GM12878 (cell line): ENCODE data around the gene SLC47A2. TPM values are rescaled to one million over a fixed set of nuclear protein-coding genes. Genes with fewer than 3 reads are reported as not detected.

ENCODE experiments used
- ATAC-seq: fragments of 200-7000 bp; cut with Tn5 transposase; 3 replicates; pipeline ENCODE4 v1.9.1; 2020; ENCODE audit warnings: mild to moderate bottlenecking, moderate library complexity
- BruUV-seq: library from RNA; stranded (reverse); fragments of 400-500 nt; replicated peaks from 2 replicates; lab custom pipeline; 2021; lab: Mats Ljungman, UMichigan
- CTCF ChIA-PET: fragments of 300-600 bp; sonication (Branson Sonifier 250); formaldehyde crosslinking; extraction: SDS; loops from one replicate; lab custom pipeline; 2021; ENCODE audit warnings: inconsistent platforms; lab: Yijun Ruan, JAX
- POLR2A ChIA-PET: fragments of 350-600 bp; formaldehyde crosslinking; extraction: SDS; loops from one replicate; lab custom pipeline; 2021; ENCODE audit warnings: inconsistent platforms; lab: Charles Lee
- RAD21 ChIA-PET: fragments of 300-600 bp; sonication (Branson Sonifier 250); formaldehyde crosslinking; loops from one replicate; lab custom pipeline; 2023; ENCODE audit warnings: antibody characterized with exemption; ENCODE audit not compliant: unreplicated experiment; lab: Charles Lee
- SMC1A ChIA-PET: fragments of 300-600 bp; sonication (Branson Sonifier 250); formaldehyde crosslinking; loops from one replicate; lab custom pipeline; 2023; ENCODE audit not compliant: unreplicated experiment, uncharacterized antibody; lab: Charles Lee
- DNase-seq: peaks from one replicate; pipeline ENCODE4 v3.0.0-alpha.2; 2011; ENCODE audit warnings: low read depth, low spot score
- FAIRE-seq: peaks from 3 replicates; lab custom pipeline; 2011; peaks lifted over from hg19 to GRCh38; lab: Jason Lieb, UNC
- H2AFZ ChIP-seq: 2 replicates; pipeline ENCODE4 v1.6.0; 2011; ENCODE audit warnings: low read depth, low read length, control low read depth; ENCODE audit not compliant: control insufficient read depth
- H3K27ac ChIP-seq: 2 replicates; pipeline ENCODE4 v1.5.1; 2011; ENCODE audit warnings: control low read depth; ENCODE audit not compliant: control insufficient read depth, insufficient read depth
- H3K27me3 ChIP-seq, 2 experiments: replicated peaks in 1 of 2; 2 replicates each; pipeline versions ENCODE4 v1.6.0 to v1.6.1; 2011; ENCODE audit warnings: low read length in 1 of 2; ENCODE audit not compliant: control insufficient read depth in 2 of 2, insufficient read depth in 2 of 2
- H3K36me3 ChIP-seq, 2 experiments: 2 replicates each; pipeline ENCODE4 v1.5.1; 2011; ENCODE audit warnings: low read length in 1 of 2; ENCODE audit not compliant: control insufficient read depth in 2 of 2, insufficient read depth in 2 of 2
- H3K4me1 ChIP-seq: 2 replicates; pipeline ENCODE4 v1.6.1; 2011; ENCODE audit warnings: mild to moderate bottlenecking, low read length, moderate library complexity, mixed read lengths; ENCODE audit not compliant: control insufficient read depth, insufficient read depth
- H3K4me2 ChIP-seq: 2 replicates; pipeline ENCODE4 v1.6.0; 2011; ENCODE audit warnings: control low read depth; ENCODE audit not compliant: control insufficient read depth, insufficient read depth
- H3K4me3 ChIP-seq: fragments of 200-600 bp; sonication (generic); 2 replicates; pipeline ENCODE4 v1.5.1; 2016
- H3K79me2 ChIP-seq: 2 replicates; pipeline ENCODE4 v1.6.0; 2011; ENCODE audit warnings: low read length; ENCODE audit not compliant: control insufficient read depth, insufficient read depth
- H3K9ac ChIP-seq: 2 replicates; pipeline ENCODE4 v1.8.0; 2011; ENCODE audit warnings: low read length, control low read depth, mixed read lengths; ENCODE audit not compliant: control insufficient read depth, insufficient read depth
- H3K9me3 ChIP-seq: replicated peaks from 3 replicates; pipeline ENCODE4 v1.5.1; 2011; ENCODE audit warnings: mild to moderate bottlenecking, low read length; ENCODE audit not compliant: control insufficient read depth, insufficient read depth
- H4K20me1 ChIP-seq: 2 replicates; pipeline ENCODE4 v1.6.0; 2011; ENCODE audit not compliant: control insufficient read depth, insufficient read depth
- BRCA1 ChIP-seq: IDR thresholded peaks from 2 replicates; pipeline ENCODE4 v1.6.1; 2011; ENCODE audit warnings: low read depth, low read length, improper control_type of control experiment
- CBX5 ChIP-seq: sonication (generic); IDR thresholded peaks from 2 replicates; pipeline ENCODE4 v1.6.1; 2016; ENCODE audit warnings: low read depth, moderate library complexity, mild to moderate bottlenecking, inconsistent platforms
- ESRRA ChIP-seq: IDR thresholded peaks from 2 replicates; pipeline ENCODE4 v1.6.1; 2012; ENCODE audit warnings: mild to moderate bottlenecking, low read length, improper control_type of control experiment
- RELA ChIP-seq: fragments of 450-650 bp; IDR thresholded peaks from 2 replicates; pipeline ENCODE4 v1.8.0; 2014; ENCODE audit warnings: borderline replicate concordance; ENCODE audit not compliant: partially characterized antibody
- SMAD1 ChIP-seq: fragments of 450-650 bp; IDR thresholded peaks from 2 replicates; pipeline ENCODE4 v1.6.1; 2018; ENCODE audit warnings: mild to moderate bottlenecking, low read depth; ENCODE audit not compliant: partially characterized antibody
- SUPT20H ChIP-seq: IDR thresholded peaks from 2 replicates; pipeline ENCODE4 v1.6.1; 2011; ENCODE audit warnings: low read depth, mild to moderate bottlenecking, low read length, moderate library complexity, borderline replicate concordance; ENCODE audit not compliant: control insufficient read depth
- TAF1 ChIP-seq: IDR thresholded peaks from 2 replicates; pipeline ENCODE4 v1.6.1; 2011; ENCODE audit warnings: mild to moderate bottlenecking, low read depth, low read length, borderline replicate concordance
- TCF7 ChIP-seq: IDR thresholded peaks from 2 replicates; pipeline ENCODE4 v1.6.1; 2014; ENCODE audit warnings: antibody characterized with exemption, borderline replicate concordance
- ZBTB33 ChIP-seq: fragments of 450-650 bp; IDR thresholded peaks from 2 replicates; pipeline ENCODE4 v1.6.1; 2017; ENCODE audit warnings: mild to moderate bottlenecking
- WGBS: methylation state at CpG from one replicate; pipeline ENCODE4 v1.1.6; 2016; ENCODE audit warnings: low lambda C conversion rate; ENCODE audit not compliant: insufficient replicate concordance, insufficient coverage; ENCODE audit errors: missing lambda C conversion rate; 5-methylcytosine and 5-hydroxymethylcytosine counted together
- in situ Hi-C: fragments of 300-500 bp; cut with MboI; formaldehyde crosslinking; loops from 9 replicates; pipeline ENCODE4 v1.14.3; 2018; ENCODE audit warnings: mixed read lengths
- intact Hi-C: fragments of 100-400 bp; cut with micrococcal nuclease; formaldehyde crosslinking; loops from one replicate; pipeline ENCODE4 v1.14.2; 2022; ENCODE audit not compliant: unreplicated experiment
- polyA plus RNA-seq, 11 experiments: library from polyadenylated mRNA; depleted of rRNA in 4 of 11; unstranded in 6 of 11; stranded (reverse) in 5 of 11; fragments of >200 nt; fragmentation: Nextera tagmentation in 4 of 11; fragmentation: Illumina TruSeq in 1 of 11; extraction: Ambion mirVana in 4 of 11; extraction: Trizol in 1 of 11; gene quantifications; 1 replicate in 1 of 11; 2 replicates in 10 of 11; pipeline versions ENCODE4 v1.2.1 to v1.2.3, GENCODE V29; 2011 to 2016; ENCODE audit warnings: inconsistent platforms in 2 of 11, missing spikeins in 2 of 11, low read depth in 1 of 11
- total RNA-seq, 4 experiments: library from RNA; depleted of rRNA in 3 of 4; stranded (reverse); fragments of >200 nt in 3 of 4; fragmentation: Illumina TruSeq in 1 of 4; extraction: Trizol in 1 of 4; gene quantifications; 2 replicates each; pipeline versions ENCODE4 v1.2.1 to v1.2.3, GENCODE V29; 2013 to 2021
- TF ChIP-seq, protein P1 (sequence below): fragments of 450-650 bp; formaldehyde crosslinking; IDR thresholded peaks from 2 replicates; pipeline ENCODE4 v1.5.0; 2022; ENCODE audit warnings: mild to moderate bottlenecking, missing genetic modification characterization
- TF ChIP-seq, protein P2 (sequence below): IDR thresholded peaks from 2 replicates; pipeline ENCODE4 v1.6.1; 2012; ENCODE audit warnings: mild to moderate bottlenecking, low read depth, low read length
- TF ChIP-seq, protein P3 (sequence below): IDR thresholded peaks from 2 replicates; pipeline ENCODE4 v1.6.1; 2012; ENCODE audit warnings: low read depth, low read length, improper control_type of control experiment

Gene SLC47A2
- total and polyA plus RNA-seq, 10 of the 15 experiments (the other 5 are each of a cell fraction or from before 2014, with no cell fraction given): not detected

DNA sequence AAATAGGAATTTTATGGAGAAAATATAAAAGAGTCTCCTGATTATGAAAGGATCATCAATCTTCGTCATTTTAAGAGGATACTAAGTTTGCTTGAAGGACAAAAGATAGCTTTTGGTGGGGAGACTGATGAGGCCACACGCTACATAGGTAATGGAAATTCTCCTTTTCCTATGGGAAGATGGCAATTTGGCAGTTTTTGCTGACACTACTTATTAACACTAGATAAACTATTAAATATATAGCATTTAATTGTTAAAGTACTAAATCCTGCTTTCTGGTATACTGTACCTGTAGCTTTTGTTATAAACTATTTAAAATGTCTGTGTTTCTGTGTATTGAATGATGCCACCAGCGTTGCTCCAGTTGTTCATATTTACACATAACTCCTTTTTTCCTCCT lies 55.3 kb downstream of the SLC47A2 start:
- no peak overlapping the region for H2AFZ ChIP-seq
- FAIRE-seq: no peak
- intact Hi-C loops (no loop called here), in situ Hi-C loops (no loop called here)
- no peak overlapping the region for H3K4me3 ChIP-seq
- POLR2A ChIA-PET: interaction anchor here (1.3 kb wide), 1 partner anchor 10 kb away, joined by 4 read pairs; no protein-coding TSS in a partner anchor
- no TSS peak for BruUV-seq
- no peak for ATAC-seq
- no peaks in the 10 kb centered on the region for H3K79me2 ChIP-seq
- RAD21 ChIA-PET: interaction anchor here (0.7 kb wide), 1 partner anchor 53 kb away, joined by 3 read pairs; no protein-coding TSS in a partner anchor
- H3K9me3 ChIP-seq: no peaks in the 10 kb centered on the region
- no peak overlapping the region for H3K9ac ChIP-seq
- no peak overlapping the region for H3K27ac ChIP-seq
- no peaks in the 10 kb centered on the region for H3K4me1 ChIP-seq
- DNase-seq: no peak
- 77% methylated on average over 3 of the region's 3 CpGs for WGBS
- H4K20me1 ChIP-seq: no peaks in the 10 kb centered on the region; the same call in 1 of the 2 replicates
- TF ChIP-seq, protein P1, sequence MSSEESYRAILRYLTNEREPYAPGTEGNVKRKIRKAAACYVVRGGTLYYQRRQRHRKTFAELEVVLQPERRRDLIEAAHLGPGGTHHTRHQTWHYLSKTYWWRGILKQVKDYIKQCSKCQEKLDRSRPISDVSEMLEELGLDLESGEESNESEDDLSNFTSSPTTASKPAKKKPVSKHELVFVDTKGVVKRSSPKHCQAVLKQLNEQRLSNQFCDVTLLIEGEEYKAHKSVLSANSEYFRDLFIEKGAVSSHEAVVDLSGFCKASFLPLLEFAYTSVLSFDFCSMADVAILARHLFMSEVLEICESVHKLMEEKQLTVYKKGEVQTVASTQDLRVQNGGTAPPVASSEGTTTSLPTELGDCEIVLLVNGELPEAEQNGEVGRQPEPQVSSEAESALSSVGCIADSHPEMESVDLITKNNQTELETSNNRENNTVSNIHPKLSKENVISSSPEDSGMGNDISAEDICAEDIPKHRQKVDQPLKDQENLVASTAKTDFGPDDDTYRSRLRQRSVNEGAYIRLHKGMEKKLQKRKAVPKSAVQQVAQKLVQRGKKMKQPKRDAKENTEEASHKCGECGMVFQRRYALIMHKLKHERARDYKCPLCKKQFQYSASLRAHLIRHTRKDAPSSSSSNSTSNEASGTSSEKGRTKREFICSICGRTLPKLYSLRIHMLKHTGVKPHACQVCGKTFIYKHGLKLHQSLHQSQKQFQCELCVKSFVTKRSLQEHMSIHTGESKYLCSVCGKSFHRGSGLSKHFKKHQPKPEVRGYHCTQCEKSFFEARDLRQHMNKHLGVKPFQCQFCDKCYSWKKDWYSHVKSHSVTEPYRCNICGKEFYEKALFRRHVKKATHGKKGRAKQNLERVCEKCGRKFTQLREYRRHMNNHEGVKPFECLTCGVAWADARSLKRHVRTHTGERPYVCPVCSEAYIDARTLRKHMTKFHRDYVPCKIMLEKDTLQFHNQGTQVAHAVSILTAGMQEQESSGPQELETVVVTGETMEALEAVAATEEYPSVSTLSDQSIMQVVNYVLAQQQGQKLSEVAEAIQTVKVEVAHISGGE (CRISPR knock-in tag): no peak
- TF ChIP-seq ESRRA: no peak
- TF ChIP-seq CBX5: no peak
- TF ChIP-seq TCF7: no peak
- TF ChIP-seq, protein P2, sequence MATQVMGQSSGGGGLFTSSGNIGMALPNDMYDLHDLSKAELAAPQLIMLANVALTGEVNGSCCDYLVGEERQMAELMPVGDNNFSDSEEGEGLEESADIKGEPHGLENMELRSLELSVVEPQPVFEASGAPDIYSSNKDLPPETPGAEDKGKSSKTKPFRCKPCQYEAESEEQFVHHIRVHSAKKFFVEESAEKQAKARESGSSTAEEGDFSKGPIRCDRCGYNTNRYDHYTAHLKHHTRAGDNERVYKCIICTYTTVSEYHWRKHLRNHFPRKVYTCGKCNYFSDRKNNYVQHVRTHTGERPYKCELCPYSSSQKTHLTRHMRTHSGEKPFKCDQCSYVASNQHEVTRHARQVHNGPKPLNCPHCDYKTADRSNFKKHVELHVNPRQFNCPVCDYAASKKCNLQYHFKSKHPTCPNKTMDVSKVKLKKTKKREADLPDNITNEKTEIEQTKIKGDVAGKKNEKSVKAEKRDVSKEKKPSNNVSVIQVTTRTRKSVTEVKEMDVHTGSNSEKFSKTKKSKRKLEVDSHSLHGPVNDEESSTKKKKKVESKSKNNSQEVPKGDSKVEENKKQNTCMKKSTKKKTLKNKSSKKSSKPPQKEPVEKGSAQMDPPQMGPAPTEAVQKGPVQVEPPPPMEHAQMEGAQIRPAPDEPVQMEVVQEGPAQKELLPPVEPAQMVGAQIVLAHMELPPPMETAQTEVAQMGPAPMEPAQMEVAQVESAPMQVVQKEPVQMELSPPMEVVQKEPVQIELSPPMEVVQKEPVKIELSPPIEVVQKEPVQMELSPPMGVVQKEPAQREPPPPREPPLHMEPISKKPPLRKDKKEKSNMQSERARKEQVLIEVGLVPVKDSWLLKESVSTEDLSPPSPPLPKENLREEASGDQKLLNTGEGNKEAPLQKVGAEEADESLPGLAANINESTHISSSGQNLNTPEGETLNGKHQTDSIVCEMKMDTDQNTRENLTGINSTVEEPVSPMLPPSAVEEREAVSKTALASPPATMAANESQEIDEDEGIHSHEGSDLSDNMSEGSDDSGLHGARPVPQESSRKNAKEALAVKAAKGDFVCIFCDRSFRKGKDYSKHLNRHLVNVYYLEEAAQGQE: no peak
- TF ChIP-seq RELA: no peak
- TF ChIP-seq, protein P3, sequence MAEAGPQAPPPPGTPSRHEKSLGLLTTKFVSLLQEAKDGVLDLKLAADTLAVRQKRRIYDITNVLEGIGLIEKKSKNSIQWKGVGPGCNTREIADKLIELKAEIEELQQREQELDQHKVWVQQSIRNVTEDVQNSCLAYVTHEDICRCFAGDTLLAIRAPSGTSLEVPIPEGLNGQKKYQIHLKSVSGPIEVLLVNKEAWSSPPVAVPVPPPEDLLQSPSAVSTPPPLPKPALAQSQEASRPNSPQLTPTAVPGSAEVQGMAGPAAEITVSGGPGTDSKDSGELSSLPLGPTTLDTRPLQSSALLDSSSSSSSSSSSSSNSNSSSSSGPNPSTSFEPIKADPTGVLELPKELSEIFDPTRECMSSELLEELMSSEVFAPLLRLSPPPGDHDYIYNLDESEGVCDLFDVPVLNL: no peak
- TF ChIP-seq SMAD1: no peak
- TF ChIP-seq BRCA1: no peak
- TF ChIP-seq SUPT20H: no peak
- TF ChIP-seq ZBTB33: no peak
- no peak for TF ChIP-seq TAF1
- CTCF ChIA-PET: interaction anchor here (0.5 to 1.3 kb wide), 3 partner anchors 33 to 83 kb away, joined by 3 to 6 read pairs (median 3); no protein-coding TSS in a partner anchor
- no peaks in the 10 kb centered on the region; a peak in 1 of 4 replicates for H3K36me3 ChIP-seq
- no peak overlapping the region for H3K4me2 ChIP-seq
- SMC1A ChIA-PET: no interaction called here
- H3K27me3 ChIP-seq: no peaks in the 10 kb centered on the region
